SK-N-MC (cell line): Measurements from ENCODE around the gene RHBG.

Source experiments
- DNase-seq: peaks from one replicate; pipeline ENCODE4 v3.0.0-alpha.2; 2011; ENCODE audit warnings: low read depth, low spot score
- H3K27ac ChIP-seq: fragments of 200-600 bp; sonication (generic); 2 replicates; pipeline ENCODE4 v1.5.1; 2016; ENCODE audit warnings: mixed run types
- H3K36me3 ChIP-seq: fragments of 200-600 bp; sonication (generic); 2 replicates; pipeline ENCODE4 v1.6.1; 2017; ENCODE audit warnings: antibody characterized with exemption, low read length, mixed read lengths; ENCODE audit not compliant: insufficient read depth
- H3K4me3 ChIP-seq: fragments of 200-600 bp; sonication (generic); 2 replicates; pipeline ENCODE4 v1.5.1; 2016
- H3K9ac ChIP-seq: fragments of 200-600 bp; sonication (generic); 2 replicates; pipeline ENCODE4 v1.8.0; 2017; ENCODE audit warnings: mixed run types, mixed read lengths; ENCODE audit not compliant: insufficient read length
- H3K9me3 ChIP-seq: fragments of 200-600 bp; sonication (generic); 2 replicates; pipeline ENCODE4 v1.6.1; 2017; ENCODE audit warnings: low read depth, mild to moderate bottlenecking, antibody characterized with exemption, low read length, moderate library complexity, mixed read lengths
- EZH2 ChIP-seq: fragments of 200-600 bp; sonication (generic); IDR thresholded peaks from one replicate; pipeline ENCODE4 v1.6.1; 2017; ENCODE audit warnings: antibody characterized with exemption
- FOXP2 ChIP-seq: optimal IDR thresholded peaks from 2 replicates; pipeline ENCODE3; 2011; ENCODE audit warnings: mild to moderate bottlenecking, moderate library complexity; ENCODE audit not compliant: insufficient read depth; ENCODE audit errors: extremely low read length, control extremely low read depth
- POLR2AphosphoS5 ChIP-seq: IDR thresholded peaks from 2 replicates; pipeline ENCODE4 v1.6.1; 2012; ENCODE audit warnings: mild to moderate bottlenecking, low read depth, low read length, borderline replicate concordance

The RHBG gene

GRCh38 chr1:156391701-156392100, 22.7 kb downstream of the RHBG start:
- no peaks in the 10 kb centered on the region for H3K9me3 ChIP-seq
- H3K9ac ChIP-seq, result no peak overlapping the region
- H3K4me3 ChIP-seq, result no peak overlapping the region
- no peak overlapping the region for H3K27ac ChIP-seq
- TF ChIP-seq FOXP2, result no peak
- TF ChIP-seq POLR2AphosphoS5, result no peak
- TF ChIP-seq EZH2, result no peak
- H3K36me3 ChIP-seq, result no peaks in the 10 kb centered on the region
- no peak for DNase-seq

- H3K27ac ChIP-seq, result no peak overlapping the region
- H3K36me3 ChIP-seq, result no peaks in the 10 kb centered on the region
- TF ChIP-seq FOXP2 (no peak), EZH2 (no peak), POLR2AphosphoS5 (no peak)
- no peak overlapping the region for H3K9ac ChIP-seq
- no peak for DNase-seq
- H3K9me3 ChIP-seq, result no peaks in the 10 kb centered on the region
- no peak overlapping the region for H3K4me3 ChIP-seq
Measured at GRCh38 chr1:156392452-156392853, 23.4 kb downstream of the RHBG start.

- no peak for DNase-seq
- H3K36me3 ChIP-seq, result no peaks in the 10 kb centered on the region
- no peak overlapping the region for H3K4me3 ChIP-seq
- no peaks in the 10 kb centered on the region for H3K9me3 ChIP-seq
- TF ChIP-seq FOXP2 (no peak), EZH2 (no peak), POLR2AphosphoS5 (no peak)
- no peak overlapping the region for H3K27ac ChIP-seq
- no peak overlapping the region for H3K9ac ChIP-seq
Measured at GRCh38 chr1:156393095-156393494, 24.1 kb downstream of the RHBG start.

GRCh38 chr1:156394082-156394481, 25.1 kb downstream of the RHBG start:
- DNase-seq, result no peak
- no peak overlapping the region for H3K4me3 ChIP-seq
- H3K9ac ChIP-seq, result no peak overlapping the region
- no peaks in the 10 kb centered on the region for H3K36me3 ChIP-seq
- H3K9me3 ChIP-seq, result no peaks in the 10 kb centered on the region
- no peak overlapping the region for H3K27ac ChIP-seq
- no peak for TF ChIP-seq FOXP2
- no peak for TF ChIP-seq POLR2AphosphoS5
- TF ChIP-seq EZH2, result no peak

- no peak for DNase-seq
- TF ChIP-seq EZH2 (no peak), POLR2AphosphoS5 (no peak), FOXP2 (no peak)
- H3K27ac ChIP-seq, result no peak overlapping the region
- H3K9me3 ChIP-seq, result no peaks in the 10 kb centered on the region
- no peak overlapping the region for H3K9ac ChIP-seq
- H3K4me3 ChIP-seq, result no peak overlapping the region
- H3K36me3 ChIP-seq, result no peaks in the 10 kb centered on the region
Measured at GRCh38 chr1:156394835-156395461, 25.9 kb downstream of the RHBG start.

GRCh38 chr1:156399355-156400125, 30.5 kb downstream of the RHBG start:
- no peak for DNase-seq
- Histone ChIP-seq H3K9me3 (no peaks in the 10 kb centered on the region), H3K36me3 (no peaks in the 10 kb centered on the region), H3K4me3 (no peak overlapping the region), H3K27ac (no peak overlapping the region), H3K9ac (no peak overlapping the region)
- TF ChIP-seq FOXP2 (no peak), EZH2 (no peak), POLR2AphosphoS5 (no peak)

GRCh38 chr1:156400191-156400935, 31.4 kb downstream of the RHBG start:
- no peak overlapping the region for H3K9ac ChIP-seq
- no peak overlapping the region for H3K4me3 ChIP-seq
- H3K9me3 ChIP-seq, result no peaks in the 10 kb centered on the region
- no peaks in the 10 kb centered on the region for H3K36me3 ChIP-seq
- no peak for TF ChIP-seq FOXP2
- no peak for TF ChIP-seq POLR2AphosphoS5
- no peak for TF ChIP-seq EZH2
- no peak for DNase-seq
- H3K27ac ChIP-seq, result no peak overlapping the region

GRCh38 chr1:156401041-156401574, 32.1 kb downstream of the RHBG start:
- no peaks in the 10 kb centered on the region for H3K36me3 ChIP-seq
- TF ChIP-seq POLR2AphosphoS5 (no peak), FOXP2 (no peak), EZH2 (no peak)
- H3K9ac ChIP-seq, result no peak overlapping the region
- no peaks in the 10 kb centered on the region for H3K9me3 ChIP-seq
- H3K4me3 ChIP-seq, result no peak overlapping the region
- H3K27ac ChIP-seq, result no peak overlapping the region
- DNase-seq, result no peak

- no peaks in the 10 kb centered on the region for H3K36me3 ChIP-seq
- TF ChIP-seq FOXP2, result no peak
- TF ChIP-seq POLR2AphosphoS5, result no peak
- TF ChIP-seq EZH2, result no peak
- no peak overlapping the region for H3K27ac ChIP-seq
- H3K9me3 ChIP-seq, result no peaks in the 10 kb centered on the region
- no peak overlapping the region for H3K4me3 ChIP-seq
- DNase-seq, result no peak
- H3K9ac ChIP-seq, result no peak overlapping the region
Measured at GRCh38 chr1:156401681-156402081, 32.7 kb downstream of the RHBG start.
